DOHH2 (cell line): Measurements from ENCODE around the gene ICAM1.

Experiments used
- H3F3A ChIP-seq: fragments of 200-600 bp; sonication (generic), shearing (Covaris generic); 2 replicates; pipeline ENCODE4 v1.6.0; 2016; ENCODE audit warnings: antibody characterized with exemption, mild to moderate bottlenecking; ENCODE audit not compliant: control insufficient read depth, insufficient read depth
- H3K27ac ChIP-seq: fragments of 200-600 bp; sonication (generic); 2 replicates; pipeline ENCODE4 v1.5.1; 2014; ENCODE audit warnings: low read depth, mild to moderate bottlenecking, low read length, moderate library complexity
- H3K27me3 ChIP-seq: fragments of 200-600 bp; sonication (generic); 2 replicates; pipeline ENCODE4 v1.6.1; 2014; ENCODE audit warnings: mild to moderate bottlenecking, low read length, mixed read lengths; ENCODE audit not compliant: control insufficient read depth
- H3K36me3 ChIP-seq: fragments of 200-600 bp; sonication (generic); 2 replicates; pipeline ENCODE4 v1.6.1; 2014; ENCODE audit warnings: mild to moderate bottlenecking, low read length, moderate library complexity, mixed read lengths; ENCODE audit not compliant: control insufficient read depth
- H3K4me1 ChIP-seq: fragments of 200-600 bp; sonication (generic); 2 replicates; pipeline ENCODE4 v1.6.1; 2014; ENCODE audit warnings: mild to moderate bottlenecking, low read length, mixed read lengths; ENCODE audit not compliant: control insufficient read depth
- H3K4me2 ChIP-seq: fragments of 200-600 bp; sonication (generic); 2 replicates; pipeline ENCODE4 v1.6.0; 2014; ENCODE audit warnings: mild to moderate bottlenecking, low read length, moderate library complexity
- H3K4me3 ChIP-seq: fragments of 200-600 bp; sonication (generic); 2 replicates; pipeline ENCODE4 v1.5.1; 2014; ENCODE audit warnings: mild to moderate bottlenecking, low read length, mixed read lengths
- H3K79me2 ChIP-seq: fragments of 200-600 bp; sonication (generic); 2 replicates; pipeline ENCODE4 v1.6.1; 2014; ENCODE audit warnings: mild to moderate bottlenecking, low read length, mixed read lengths; ENCODE audit not compliant: control insufficient read depth
- H3K9me2 ChIP-seq: fragments of 200-600 bp; sonication (generic); replicated peaks from 2 replicates; pipeline ENCODE4 v1.6.1; 2014; ENCODE audit warnings: mild to moderate bottlenecking, low read length, mixed read lengths; ENCODE audit not compliant: control insufficient read depth
- H3K9me3 ChIP-seq: fragments of 200-600 bp; sonication (generic); 2 replicates; pipeline ENCODE4 v1.6.1; 2014; ENCODE audit warnings: antibody characterized with exemption, low read length, mixed read lengths; ENCODE audit not compliant: control insufficient read depth, insufficient read depth
- H4K20me1 ChIP-seq: fragments of 200-600 bp; sonication (generic); 2 replicates; pipeline ENCODE4 v1.6.0; 2014; ENCODE audit warnings: low read depth, mild to moderate bottlenecking, antibody characterized with exemption, low read length, moderate library complexity; ENCODE audit not compliant: control insufficient read depth, insufficient read depth
- EZH2phosphoT487 ChIP-seq: fragments of 200-600 bp; sonication (generic); IDR thresholded peaks from 2 replicates; pipeline ENCODE4 v1.6.1; 2017; ENCODE audit warnings: borderline replicate concordance, mild to moderate bottlenecking, antibody characterized with exemption, low read length, moderate library complexity, mixed read lengths
- TF ChIP-seq, protein P1 (sequence below): fragments of 200-600 bp; sonication (generic); IDR thresholded peaks from one replicate; pipeline ENCODE4 v1.5.1; 2014; ENCODE audit warnings: antibody characterized with exemption, mild to moderate bottlenecking, low read depth, low read length; ENCODE audit not compliant: poor library complexity, severe bottlenecking

ICAM1 gene

DNA sequence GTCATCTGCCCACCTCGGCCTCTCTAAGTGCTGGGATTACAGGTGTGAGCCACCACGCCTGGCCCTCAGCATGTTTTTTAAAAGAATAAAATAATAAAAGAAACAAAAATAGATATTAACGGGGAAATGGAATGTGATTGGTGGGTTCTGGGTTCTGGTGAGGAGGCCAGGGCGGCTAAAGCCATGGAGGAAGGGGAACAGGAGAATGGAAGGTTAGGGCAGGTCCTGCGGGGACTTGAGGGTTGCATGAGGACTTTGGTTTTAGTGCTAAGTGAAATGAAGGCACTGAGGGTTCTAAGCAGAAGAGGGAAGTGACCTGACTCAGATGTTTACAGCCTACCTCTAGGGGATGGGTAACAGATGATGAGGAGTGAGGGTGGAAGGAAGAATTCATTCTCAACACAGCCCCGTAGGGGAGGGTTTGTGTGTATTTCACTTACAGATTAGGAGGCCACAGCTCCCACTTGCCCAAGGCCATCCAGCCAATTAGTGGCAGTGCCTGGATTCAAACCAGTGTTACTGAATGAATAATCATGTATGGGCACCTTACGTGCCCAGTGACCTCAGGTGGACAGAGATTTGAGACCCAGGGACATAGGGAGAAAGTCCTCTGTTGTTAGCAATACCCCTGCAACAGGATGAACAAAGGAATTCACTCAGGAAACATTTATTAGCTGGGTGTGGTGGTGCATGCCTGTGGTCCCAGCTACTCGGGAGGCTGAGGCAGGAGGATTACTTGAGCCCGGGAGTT is 25.6 kb upstream of the ICAM1 start:
- Histone ChIP-seq H3F3A (peaks cover 67% of the 10 kb centered on the region), H3K4me2 (peak overlapping the region; percentile 79), H3K4me3 (peak overlapping the region; percentile 46), H3K79me2 (peaks cover 16% of the 10 kb centered on the region), H3K4me1 (peaks cover 99% of the 10 kb centered on the region), H4K20me1 (no peaks in the 10 kb centered on the region), H3K36me3 (peaks cover 24% of the 10 kb centered on the region), H3K27me3 (no peaks in the 10 kb centered on the region), H3K9me3 (peaks cover 7% of the 10 kb centered on the region; the same call in 1 of the 2 replicates), H3K27ac (peak overlapping the region; percentile 100), H3K9me2 (no peaks in the 10 kb centered on the region)
- TF ChIP-seq, protein P1, sequence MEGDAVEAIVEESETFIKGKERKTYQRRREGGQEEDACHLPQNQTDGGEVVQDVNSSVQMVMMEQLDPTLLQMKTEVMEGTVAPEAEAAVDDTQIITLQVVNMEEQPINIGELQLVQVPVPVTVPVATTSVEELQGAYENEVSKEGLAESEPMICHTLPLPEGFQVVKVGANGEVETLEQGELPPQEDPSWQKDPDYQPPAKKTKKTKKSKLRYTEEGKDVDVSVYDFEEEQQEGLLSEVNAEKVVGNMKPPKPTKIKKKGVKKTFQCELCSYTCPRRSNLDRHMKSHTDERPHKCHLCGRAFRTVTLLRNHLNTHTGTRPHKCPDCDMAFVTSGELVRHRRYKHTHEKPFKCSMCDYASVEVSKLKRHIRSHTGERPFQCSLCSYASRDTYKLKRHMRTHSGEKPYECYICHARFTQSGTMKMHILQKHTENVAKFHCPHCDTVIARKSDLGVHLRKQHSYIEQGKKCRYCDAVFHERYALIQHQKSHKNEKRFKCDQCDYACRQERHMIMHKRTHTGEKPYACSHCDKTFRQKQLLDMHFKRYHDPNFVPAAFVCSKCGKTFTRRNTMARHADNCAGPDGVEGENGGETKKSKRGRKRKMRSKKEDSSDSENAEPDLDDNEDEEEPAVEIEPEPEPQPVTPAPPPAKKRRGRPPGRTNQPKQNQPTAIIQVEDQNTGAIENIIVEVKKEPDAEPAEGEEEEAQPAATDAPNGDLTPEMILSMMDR: no peak
- no peak for TF ChIP-seq EZH2phosphoT487

DNA sequence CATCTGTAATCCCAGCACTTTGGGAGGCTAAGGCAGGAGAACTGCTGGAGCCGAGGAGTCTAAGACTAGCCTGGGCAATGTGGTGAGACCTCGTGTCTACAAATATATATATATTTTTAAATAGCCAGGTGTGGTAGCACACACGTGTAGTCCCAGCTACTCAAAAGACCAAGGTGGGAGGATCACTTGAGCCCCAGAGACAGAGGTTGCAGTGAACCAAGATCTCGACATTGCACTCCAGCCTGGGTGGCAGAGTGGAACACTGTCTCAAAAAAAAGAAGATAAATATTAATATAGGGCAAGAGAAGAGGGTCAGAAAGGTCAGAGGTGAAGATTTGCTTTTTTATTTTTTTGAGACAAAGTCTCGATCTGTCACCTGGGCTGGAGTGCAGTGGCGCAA is 24.4 kb upstream of the ICAM1 start:
- H3F3A ChIP-seq: peaks cover 59% of the 10 kb centered on the region
- H3K79me2 ChIP-seq: peaks cover 25% of the 10 kb centered on the region
- peak overlapping the region; percentile 100 for H3K27ac ChIP-seq
- H3K9me2 ChIP-seq: no peaks in the 10 kb centered on the region
- H3K4me2 ChIP-seq: peak overlapping the region; percentile 79
- no peaks in the 10 kb centered on the region for H4K20me1 ChIP-seq
- TF ChIP-seq, protein P1: no peak
- no peak for TF ChIP-seq EZH2phosphoT487
- H3K4me3 ChIP-seq: peak overlapping the region; percentile 53
- H3K27me3 ChIP-seq: no peaks in the 10 kb centered on the region
- H3K36me3 ChIP-seq: peaks cover 24% of the 10 kb centered on the region
- H3K9me3 ChIP-seq: peaks cover 7% of the 10 kb centered on the region; the same call in 1 of the 2 replicates
- peaks cover 99% of the 10 kb centered on the region for H3K4me1 ChIP-seq

DNA sequence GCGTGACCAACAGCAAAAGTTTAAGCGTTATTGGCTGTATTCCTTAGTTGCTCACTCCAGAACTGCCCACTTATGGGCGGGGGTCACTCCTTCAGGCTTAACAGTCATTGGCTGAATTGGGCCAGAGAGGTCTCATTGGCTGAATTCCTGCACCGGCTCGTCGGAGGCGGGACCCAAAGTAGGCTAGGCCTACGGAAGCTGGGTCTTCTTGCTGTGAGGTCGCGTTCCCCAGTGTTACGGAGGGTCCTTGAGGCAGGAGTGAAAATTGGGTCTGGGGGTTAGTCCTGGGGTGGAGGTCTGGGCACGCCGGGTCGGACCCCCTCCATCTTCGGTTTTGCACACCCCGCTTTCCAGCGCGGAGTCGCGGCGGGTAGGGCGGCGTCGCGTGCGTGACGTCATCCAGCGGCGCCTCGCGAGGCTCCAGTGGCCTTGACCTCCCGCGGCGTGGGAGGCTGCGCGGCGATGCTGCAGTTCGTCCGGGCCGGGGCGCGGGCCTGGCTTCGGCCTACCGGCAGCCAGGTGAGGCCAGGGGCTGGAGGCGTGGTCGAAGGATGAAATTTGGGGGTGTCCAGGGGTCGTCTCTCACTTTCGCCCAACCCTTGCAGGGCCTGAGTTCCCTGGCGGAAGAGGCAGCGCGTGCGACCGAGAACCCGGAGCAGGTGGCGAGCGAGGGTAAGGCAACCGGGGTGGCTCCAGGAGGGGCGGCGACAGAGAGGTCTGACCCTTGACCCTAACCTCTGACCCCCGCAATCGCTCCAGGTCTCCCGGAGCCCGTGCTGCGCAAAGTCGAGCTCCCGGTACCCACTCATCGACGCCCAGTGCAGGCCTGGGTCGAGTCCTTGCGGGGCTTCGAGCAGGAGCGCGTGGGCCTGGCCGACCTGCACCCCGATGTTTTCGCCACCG is 18.9 kb upstream of the ICAM1 start, which contains the start of gene MRPL4:
Gene MRPL4 (plus strand): TSS at position 423 of the 903 bp plus-strand sequence. CDS start 40 bp downstream, at position 463.
- Histone ChIP-seq H3K9me3 (peaks cover 4% of the 10 kb centered on the region; the same call in 1 of the 2 replicates), H3K4me2 (peak within 1 kb of the TSS; percentile 92), H3K4me3 (peak within 1 kb of the TSS; percentile 81), H3K36me3 (peaks cover 48% of the 10 kb centered on the region), H3F3A (peaks cover 18% of the 10 kb centered on the region), H3K79me2 (peaks cover 55% of the 10 kb centered on the region), H3K27ac (peak within 1 kb of the TSS; percentile 49), H3K4me1 (peaks cover 58% of the 10 kb centered on the region), H3K27me3 (no peaks in the 10 kb centered on the region), H4K20me1 (peaks cover 9% of the 10 kb centered on the region; the same call in 1 of the 2 replicates), H3K9me2 (no peaks in the 10 kb centered on the region)
- TF ChIP-seq, protein P1: no peak
- TF ChIP-seq EZH2phosphoT487: no peak
